ENCODE results near the gene PDE8B. TPM values are rescaled to one million over a fixed set of nuclear protein-coding genes. Genes with fewer than 3 reads are reported as not detected.

PDE8B gene
- total and polyA plus RNA-seq, 7 donors: 0.23 to 11.3 (median 2.9) TPM

DNA sequence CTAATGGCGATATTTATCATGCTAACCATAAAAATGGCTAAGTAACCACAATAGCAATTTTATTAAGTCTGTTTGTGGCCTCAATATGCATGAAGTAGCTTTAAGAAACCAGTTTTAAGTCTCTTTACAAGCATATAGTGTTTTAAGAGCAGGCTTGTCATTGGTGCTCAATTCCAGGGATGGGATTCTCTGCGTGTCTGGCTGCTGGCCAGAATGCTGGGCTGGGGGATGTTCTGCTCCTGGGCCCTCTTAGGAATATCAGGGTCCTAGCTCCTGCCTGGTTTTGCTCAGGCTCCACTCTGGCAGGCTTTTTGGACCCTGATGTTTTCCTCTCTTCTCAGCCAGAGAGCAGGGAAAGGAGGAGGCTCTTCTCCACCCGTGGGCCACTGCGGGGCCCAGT is 127.2 kb downstream of the PDE8B start:
- no peak for DNase-seq
- Histone ChIP-seq H3K4me3 (no peak overlapping the region), H3K4me1 (peaks cover 0 to 42% (median 33%) of the 10 kb centered on the region in 4 donors), H3K27me3 (no peaks in the 10 kb centered on the region), H3K9me3 (no peaks in the 10 kb centered on the region), H3K36me3 (no peaks in the 10 kb centered on the region), H3K27ac (no peak overlapping the region)
- no peak for TF ChIP-seq POLR2AphosphoS5 (IDR thresholded peaks at IDR 0.05)
- TF ChIP-seq CTCF (IDR thresholded peaks at IDR 0.05): no peak
- TF ChIP-seq EP300 (IDR thresholded peaks at IDR 0.05): no peak
- TF ChIP-seq POLR2A (IDR thresholded peaks at IDR 0.05): no peak
- WGBS, 2 donors: 73 to 77% methylated on average over 4 of the region's 4 CpGs
- intact Hi-C loops (cut with DNase I): no loop called here

DNA sequence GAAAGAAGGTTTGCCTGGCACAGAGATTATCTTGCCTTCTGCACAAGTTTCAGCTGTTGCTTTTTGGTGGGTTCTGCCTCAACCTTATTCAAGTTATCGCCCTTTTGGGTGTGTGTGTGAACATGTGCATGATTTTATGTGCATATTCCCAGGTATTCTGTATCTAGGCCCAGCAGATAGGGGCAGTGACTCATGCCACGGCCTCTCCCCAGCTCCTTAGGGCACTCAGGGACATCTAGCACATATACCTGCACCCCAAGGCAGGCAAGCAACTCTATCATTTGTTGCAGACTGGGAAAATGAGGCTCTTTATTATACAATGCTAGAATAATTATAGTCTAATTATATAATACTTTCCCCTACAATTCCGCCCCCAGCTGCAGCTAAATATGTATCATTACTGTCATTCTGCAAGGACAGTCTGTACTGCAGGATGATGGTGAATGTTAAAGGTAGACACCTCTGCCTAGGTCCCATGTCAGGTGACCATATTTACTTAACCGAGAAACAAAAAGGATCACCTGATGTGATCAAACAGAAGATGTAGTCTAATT is 128.9 kb downstream of the PDE8B start:
- Histone ChIP-seq H3K9me3 (no peaks in the 10 kb centered on the region), H3K4me1 (peaks cover 0 to 28% (median 18%) of the 10 kb centered on the region in 4 donors), H3K4me3 (no peak overlapping the region), H3K36me3 (no peaks in the 10 kb centered on the region), H3K27me3 (no peaks in the 10 kb centered on the region), H3K27ac (no peak overlapping the region)
- WGBS, 2 donors: 90 to 93% methylated on average over 4 of the region's 4 CpGs
- no peak for DNase-seq
- intact Hi-C loops (cut with DNase I): no loop called here
- TF ChIP-seq CTCF (IDR thresholded peaks at IDR 0.05) (no peak), EP300 (IDR thresholded peaks at IDR 0.05) (no peak), POLR2AphosphoS5 (IDR thresholded peaks at IDR 0.05) (no peak), POLR2A (IDR thresholded peaks at IDR 0.05) (no peak)

- intact Hi-C loops (cut with DNase I): no loop called here
- 76 to 82% methylated on average over 3 of the region's 3 CpGs for WGBS, 2 donors
- Histone ChIP-seq H3K27ac (no peak overlapping the region), H3K27me3 (no peaks in the 10 kb centered on the region), H3K4me1 (no peaks in the 10 kb centered on the region), H3K4me3 (no peak overlapping the region), H3K36me3 (no peaks in the 10 kb centered on the region), H3K9me3 (no peaks in the 10 kb centered on the region)
- TF ChIP-seq POLR2A (IDR thresholded peaks at IDR 0.05) (no peak), CTCF (IDR thresholded peaks at IDR 0.05) (no peak), EP300 (IDR thresholded peaks at IDR 0.05) (no peak), POLR2AphosphoS5 (IDR thresholded peaks at IDR 0.05) (no peak)
- DNase-seq: no peak
Measured at GRCh38 chr5:77343165-77343564, 132.7 kb downstream of the PDE8B start.

- no peak overlapping the region for H3K27ac ChIP-seq
- 82 to 87% methylated on average over 5 of the region's 5 CpGs for WGBS, 2 donors
- intact Hi-C loops (cut with DNase I): no loop called here
- H3K36me3 ChIP-seq: no peaks in the 10 kb centered on the region
- no peaks in the 10 kb centered on the region for H3K9me3 ChIP-seq
- TF ChIP-seq EP300 (IDR thresholded peaks at IDR 0.05) (no peak), CTCF (IDR thresholded peaks at IDR 0.05) (no peak), POLR2A (IDR thresholded peaks at IDR 0.05) (no peak), POLR2AphosphoS5 (IDR thresholded peaks at IDR 0.05) (no peak)
- DNase-seq: no peak
- H3K4me1 ChIP-seq: no peaks in the 10 kb centered on the region
- H3K4me3 ChIP-seq: no peak overlapping the region
- no peaks in the 10 kb centered on the region for H3K27me3 ChIP-seq
Measured at GRCh38 chr5:77347435-77348098, 137.1 kb downstream of the PDE8B start.

Data from sigmoid colon (tissue), 7 donors.